ENCODE measurements around the gene FOXP1.

DNA sequence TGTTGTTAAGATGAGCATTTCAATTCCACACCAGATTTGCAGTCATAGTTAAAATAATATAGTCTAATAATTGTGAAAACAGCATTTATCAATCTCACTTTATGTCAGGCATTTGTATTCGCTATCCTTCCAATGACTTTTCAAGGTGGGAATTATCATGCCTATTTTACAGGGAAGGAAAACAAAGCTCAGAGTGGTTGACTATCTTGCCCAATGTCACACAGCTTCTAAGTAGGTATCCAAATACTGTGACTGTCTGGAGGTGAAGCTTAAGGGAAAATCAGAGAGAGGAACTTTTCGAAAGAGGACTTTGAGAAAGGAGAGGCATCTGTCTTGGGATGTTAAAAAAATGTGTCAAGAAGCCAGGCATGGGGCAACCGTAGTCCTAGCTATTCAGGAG lies 443.1 kb downstream of the FOXP1 start:
- TF ChIP-seq, protein P1, sequence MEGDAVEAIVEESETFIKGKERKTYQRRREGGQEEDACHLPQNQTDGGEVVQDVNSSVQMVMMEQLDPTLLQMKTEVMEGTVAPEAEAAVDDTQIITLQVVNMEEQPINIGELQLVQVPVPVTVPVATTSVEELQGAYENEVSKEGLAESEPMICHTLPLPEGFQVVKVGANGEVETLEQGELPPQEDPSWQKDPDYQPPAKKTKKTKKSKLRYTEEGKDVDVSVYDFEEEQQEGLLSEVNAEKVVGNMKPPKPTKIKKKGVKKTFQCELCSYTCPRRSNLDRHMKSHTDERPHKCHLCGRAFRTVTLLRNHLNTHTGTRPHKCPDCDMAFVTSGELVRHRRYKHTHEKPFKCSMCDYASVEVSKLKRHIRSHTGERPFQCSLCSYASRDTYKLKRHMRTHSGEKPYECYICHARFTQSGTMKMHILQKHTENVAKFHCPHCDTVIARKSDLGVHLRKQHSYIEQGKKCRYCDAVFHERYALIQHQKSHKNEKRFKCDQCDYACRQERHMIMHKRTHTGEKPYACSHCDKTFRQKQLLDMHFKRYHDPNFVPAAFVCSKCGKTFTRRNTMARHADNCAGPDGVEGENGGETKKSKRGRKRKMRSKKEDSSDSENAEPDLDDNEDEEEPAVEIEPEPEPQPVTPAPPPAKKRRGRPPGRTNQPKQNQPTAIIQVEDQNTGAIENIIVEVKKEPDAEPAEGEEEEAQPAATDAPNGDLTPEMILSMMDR (IDR thresholded peaks at IDR 0.05) = no peak
- no peak for TF ChIP-seq POLR2A (IDR thresholded peaks at IDR 0.05)

Measured in uterus (tissue), 2 donors.